ENCODE measurements around the gene KANSL1L.

GRCh38 chr2:210189452-210190138, 18.4 kb upstream of the KANSL1L start:
- TF ChIP-seq, protein P1, sequence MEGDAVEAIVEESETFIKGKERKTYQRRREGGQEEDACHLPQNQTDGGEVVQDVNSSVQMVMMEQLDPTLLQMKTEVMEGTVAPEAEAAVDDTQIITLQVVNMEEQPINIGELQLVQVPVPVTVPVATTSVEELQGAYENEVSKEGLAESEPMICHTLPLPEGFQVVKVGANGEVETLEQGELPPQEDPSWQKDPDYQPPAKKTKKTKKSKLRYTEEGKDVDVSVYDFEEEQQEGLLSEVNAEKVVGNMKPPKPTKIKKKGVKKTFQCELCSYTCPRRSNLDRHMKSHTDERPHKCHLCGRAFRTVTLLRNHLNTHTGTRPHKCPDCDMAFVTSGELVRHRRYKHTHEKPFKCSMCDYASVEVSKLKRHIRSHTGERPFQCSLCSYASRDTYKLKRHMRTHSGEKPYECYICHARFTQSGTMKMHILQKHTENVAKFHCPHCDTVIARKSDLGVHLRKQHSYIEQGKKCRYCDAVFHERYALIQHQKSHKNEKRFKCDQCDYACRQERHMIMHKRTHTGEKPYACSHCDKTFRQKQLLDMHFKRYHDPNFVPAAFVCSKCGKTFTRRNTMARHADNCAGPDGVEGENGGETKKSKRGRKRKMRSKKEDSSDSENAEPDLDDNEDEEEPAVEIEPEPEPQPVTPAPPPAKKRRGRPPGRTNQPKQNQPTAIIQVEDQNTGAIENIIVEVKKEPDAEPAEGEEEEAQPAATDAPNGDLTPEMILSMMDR (IDR thresholded peaks at IDR 0.05; ENCODE audit: insufficient read depth, low read length, poor library complexity, severe bottlenecking): no peak
- no peak for TF ChIP-seq EZH2phosphoT487 (conservative IDR thresholded peaks at IDR 0.05; ENCODE audit: low read length)
